PC-3 (cell line): ENCODE data around the gene HNRNPA3. TPM values are rescaled to one million over a fixed set of nuclear protein-coding genes. Genes with fewer than 3 reads are reported as not detected.
"Not testable (repeated sequence)": the region's sequence is repeated elsewhere in the genome, so short reads cannot be mapped to it uniquely, and the experiment has no call there.

ENCODE experiments used
- ATAC-seq: fragments of 200-7000 bp; cut with Tn5 transposase; 2 replicates; pipeline ENCODE4 v1.9.1; 2020; ENCODE audit warnings: mild to moderate bottlenecking, moderate library complexity
- BruUV-seq: library from RNA; stranded (reverse); fragments of 400-500 nt; replicated peaks from 2 replicates; lab custom pipeline; 2021; lab: Mats Ljungman, UMichigan
- CTCF ChIA-PET: fragments of 300-600 bp; sonication (Branson Sonifier 250); formaldehyde crosslinking; loops from one replicate; lab custom pipeline; 2022; ENCODE audit warnings: antibody characterized with exemption; lab: Charles Lee
- POLR2A ChIA-PET: fragments of 300-600 bp; sonication (Branson Sonifier 250); formaldehyde crosslinking; loops from one replicate; lab custom pipeline; 2022; ENCODE audit warnings: antibody characterized with exemption; ENCODE audit not compliant: unreplicated experiment; lab: Charles Lee
- DNase-seq: peaks from one replicate; pipeline ENCODE4 v3.0.0-alpha.2; 2015
- H2AFZ ChIP-seq: fragments of 300-600 bp; sonication (generic); 2 replicates; pipeline ENCODE4 v1.6.0; 2016; ENCODE audit warnings: antibody characterized with exemption, low read length
- H3F3A ChIP-seq: fragments of 300-600 bp; sonication (generic); one replicate; pipeline ENCODE4 v1.6.0; 2017; ENCODE audit warnings: antibody characterized with exemption, low read length, control low read depth, mild to moderate bottlenecking; ENCODE audit not compliant: unreplicated experiment
- H3K27ac ChIP-seq: fragments of 300-600 bp; sonication (generic); 2 replicates; pipeline ENCODE4 v1.5.1; 2016; ENCODE audit warnings: mild to moderate bottlenecking, low read length
- H3K27me3 ChIP-seq: fragments of 300-600 bp; sonication (generic); 2 replicates; pipeline ENCODE4 v1.6.1; 2016; ENCODE audit warnings: low read length, mixed read lengths
- H3K36me3 ChIP-seq: fragments of 300-600 bp; sonication (generic); 2 replicates; pipeline ENCODE4 v1.6.1; 2016; ENCODE audit warnings: low read depth, mixed run types, low read length, mixed read lengths
- H3K4me1 ChIP-seq: fragments of 300-600 bp; sonication (generic); 2 replicates; pipeline ENCODE4 v1.5.1; 2016; ENCODE audit warnings: low read length; ENCODE audit not compliant: insufficient read depth
- H3K4me2 ChIP-seq: fragments of 300-600 bp; sonication (generic); 2 replicates; pipeline ENCODE4 v1.6.0; 2016; ENCODE audit warnings: low read length
- H3K4me3 ChIP-seq: fragments of 300-600 bp; sonication (generic); 2 replicates; pipeline ENCODE4 v1.5.1; 2016; ENCODE audit warnings: mild to moderate bottlenecking, low read length, mixed read lengths
- H3K79me2 ChIP-seq: fragments of 300-600 bp; sonication (generic); 2 replicates; pipeline ENCODE4 v1.6.1; 2017; ENCODE audit warnings: low read length, mixed read lengths
- H3K9ac ChIP-seq: fragments of 300-600 bp; sonication (generic); 2 replicates; pipeline ENCODE4 v1.6.0; 2016; ENCODE audit warnings: mild to moderate bottlenecking, low read length
- H3K9me2 ChIP-seq: fragments of 300-600 bp; sonication (generic); replicated peaks from 2 replicates; pipeline ENCODE4 v1.6.1; 2016; ENCODE audit warnings: mixed run types, low read length, mixed read lengths
- H3K9me3 ChIP-seq: fragments of 300-600 bp; sonication (generic); 2 replicates; pipeline ENCODE4 v1.6.1; 2016; ENCODE audit warnings: low read length, mixed read lengths
- H4K20me1 ChIP-seq: fragments of 300-600 bp; sonication (generic); 2 replicates; pipeline ENCODE4 v1.6.1; 2016; ENCODE audit warnings: low read length, mixed read lengths
- CTCF ChIP-seq: fragments of 300-600 bp; sonication (generic); conservative IDR thresholded peaks from 2 replicates; pipeline ENCODE4 v1.5.1; 2017; ENCODE audit warnings: antibody characterized with exemption, low read depth, mild to moderate bottlenecking, low read length
- EZH2 ChIP-seq: fragments of 300-600 bp; sonication (generic); IDR thresholded peaks from one replicate; pipeline ENCODE4 v1.6.1; 2017; ENCODE audit warnings: antibody characterized with exemption, mild to moderate bottlenecking, low read length; ENCODE audit not compliant: unreplicated experiment
- EZH2phosphoT487 ChIP-seq: fragments of 300-600 bp; sonication (generic); IDR thresholded peaks from 2 replicates; pipeline ENCODE4 v1.6.1; 2018; ENCODE audit warnings: mild to moderate bottlenecking, antibody characterized with exemption, low read length, borderline replicate concordance
- intact Hi-C: fragments of 100-400 bp; cut with micrococcal nuclease; formaldehyde crosslinking; loops from 2 replicates; pipeline ENCODE4 v1.9.0; 2023
- total RNA-seq: library from RNA; depleted of rRNA; stranded (reverse); fragments of >200 nt; gene quantifications from 2 replicates; pipeline ENCODE4 v1.2.3, GENCODE V29; 2014

Gene HNRNPA3
- total RNA-seq, 1 experiment from 2014 or later, result 50.3 TPM

- no peak overlapping the region for H3K9ac ChIP-seq
- DNase-seq (no peak), ATAC-seq (no peak)
- intact Hi-C loops, result no loop called here
- ChIA-PET POLR2A (interaction anchor here (0.7 kb wide), 1 partner anchor 23 kb away, joined by 6 read pairs; no protein-coding TSS in a partner anchor), CTCF (no interaction called here)
- H3K4me1 ChIP-seq, result peaks cover 9% of the 10 kb centered on the region
- no peak overlapping the region for H3K4me3 ChIP-seq
- peaks cover 70% of the 10 kb centered on the region for H4K20me1 ChIP-seq
- no peak overlapping the region for H3K27ac ChIP-seq
- peaks cover 66% of the 10 kb centered on the region for H3K79me2 ChIP-seq
- H3K9me3 ChIP-seq, result no peaks in the 10 kb centered on the region
- H3K9me2 ChIP-seq, result no peaks in the 10 kb centered on the region
- H3K27me3 ChIP-seq, result no peaks in the 10 kb centered on the region
- peaks cover 3% of the 10 kb centered on the region for H3F3A ChIP-seq
- BruUV-seq, result no TSS peak
- no peak overlapping the region for H2AFZ ChIP-seq
- TF ChIP-seq EZH2phosphoT487 (no peak), EZH2 (no peak), CTCF (no peak)
- H3K4me2 ChIP-seq, result no peak overlapping the region
- peaks cover 79% of the 10 kb centered on the region for H3K36me3 ChIP-seq
Observed at GRCh38 chr2:177217247-177217843, 4.8 kb downstream of the HNRNPA3 start.

GRCh38 chr2:177219787-177220186 lies 7.2 kb downstream of the HNRNPA3 start:
- peaks cover 61% of the 10 kb centered on the region for H4K20me1 ChIP-seq
- not testable (repeated sequence) for H3K9me3 ChIP-seq

GRCh38 chr2:177221534-177221933 lies 8.9 kb downstream of the HNRNPA3 start:
- no peak for ATAC-seq
- CTCF ChIA-PET, result no interaction called here
- BruUV-seq, result no TSS peak
- no peak for DNase-seq
- H3K4me2 ChIP-seq, result no peak overlapping the region
- H3K27ac ChIP-seq, result no peak overlapping the region
- no peak overlapping the region for H3K4me3 ChIP-seq
- no peaks in the 10 kb centered on the region for H3K9me2 ChIP-seq
- POLR2A ChIA-PET, result no interaction called here
- H3K4me1 ChIP-seq, result no peaks in the 10 kb centered on the region
- H3K9ac ChIP-seq, result no peak overlapping the region
- H3F3A ChIP-seq, result peaks cover 10% of the 10 kb centered on the region
- no peak for TF ChIP-seq CTCF
- no peak for TF ChIP-seq EZH2phosphoT487
- no peak for TF ChIP-seq EZH2
- no peaks in the 10 kb centered on the region for H3K9me3 ChIP-seq
- H2AFZ ChIP-seq, result no peak overlapping the region
- no peaks in the 10 kb centered on the region for H3K27me3 ChIP-seq
- peaks cover 27% of the 10 kb centered on the region for H3K79me2 ChIP-seq
- intact Hi-C loops, result no loop called here
- peaks cover 43% of the 10 kb centered on the region for H4K20me1 ChIP-seq
- H3K36me3 ChIP-seq, result peaks cover 57% of the 10 kb centered on the region

More at GRCh38 chr2:177219787-177220186, 7.2 kb downstream of the HNRNPA3 start:
- CTCF ChIA-PET, POLR2A ChIA-PET, intact Hi-C loops, DNase-seq, ATAC-seq, H3K27me3 ChIP-seq, H3K4me3 ChIP-seq, H3K9ac ChIP-seq, H3K4me2 ChIP-seq, BruUV-seq, H3K4me1 ChIP-seq, H2AFZ ChIP-seq, H3K9me2 ChIP-seq, H3F3A ChIP-seq, H3K27ac ChIP-seq: not testable (repeated sequence)
- Histone ChIP-seq H3K79me2 (peaks cover 44% of the 10 kb centered on the region), H3K36me3 (peaks cover 74% of the 10 kb centered on the region)
